Keratinocyte (primary cell): ENCODE measurements around the gene RAD51. TPM values are rescaled to one million over a fixed set of nuclear protein-coding genes. Genes with fewer than 3 reads are reported as not detected.

Experiments
- DNase-seq: peaks from one replicate; pipeline ENCODE4 v3.0.0-alpha.2; 2011; ENCODE audit warnings: low read depth, missing footprints, low spot score
- FAIRE-seq: peaks from 2 replicates; lab custom pipeline; 2011; peaks lifted over from hg19 to GRCh38; lab: Jason Lieb, UNC
- H2AFZ ChIP-seq: 2 replicates; pipeline ENCODE4 v1.6.0; 2012; ENCODE audit warnings: low read length, control low read depth, inconsistent platforms; ENCODE audit not compliant: control insufficient read depth
- H3K27ac ChIP-seq: 2 replicates; pipeline ENCODE4 v1.5.1; 2011; ENCODE audit warnings: low read length; ENCODE audit not compliant: control insufficient read depth, insufficient read depth
- H3K27me3 ChIP-seq: 3 replicates; pipeline ENCODE4 v1.6.0; 2011; ENCODE audit warnings: low read length; ENCODE audit not compliant: control insufficient read depth, insufficient read depth; ENCODE audit errors: extremely low read depth
- H3K36me3 ChIP-seq, 2 experiments: 2 replicates in 1 of 2; 3 replicates in 1 of 2; pipeline ENCODE4 v1.5.1; 2011; ENCODE audit warnings: low read length in 2 of 2, mild to moderate bottlenecking in 1 of 2; ENCODE audit not compliant: control insufficient read depth in 2 of 2, insufficient read depth in 2 of 2; ENCODE audit errors: extremely low read depth in 1 of 2
- H3K4me1 ChIP-seq: 3 replicates; pipeline ENCODE4 v1.5.1; 2011; ENCODE audit warnings: low read length; ENCODE audit not compliant: control insufficient read depth, insufficient read depth; ENCODE audit errors: extremely low read depth
- H3K4me2 ChIP-seq: 3 replicates; pipeline ENCODE4 v1.6.0; 2011; ENCODE audit warnings: low read depth, low read length; ENCODE audit not compliant: control insufficient read depth, insufficient read depth; ENCODE audit errors: extremely low read depth
- H3K4me3 ChIP-seq, 3 experiments: fragments of 200-600 bp in 1 of 3; sonication (generic) in 1 of 3; 2 replicates in 2 of 3; 3 replicates in 1 of 3; pipeline ENCODE4 v1.5.1; 2011 to 2016; ENCODE audit warnings: low read length in 3 of 3, mild to moderate bottlenecking in 3 of 3, control low read depth in 2 of 3, inconsistent platforms in 1 of 3, low read depth in 1 of 3, mixed read lengths in 1 of 3, mixed run types in 1 of 3, moderate library complexity in 1 of 3; ENCODE audit not compliant: control insufficient read depth in 2 of 3, insufficient read depth in 2 of 3; ENCODE audit errors: extremely low read depth in 1 of 3
- H3K79me2 ChIP-seq: 2 replicates; pipeline ENCODE4 v1.6.0; 2012; ENCODE audit warnings: low read length; ENCODE audit not compliant: control insufficient read depth, insufficient read depth
- H3K9ac ChIP-seq: 3 replicates; pipeline ENCODE4 v1.6.0; 2011; ENCODE audit warnings: low read length; ENCODE audit not compliant: control insufficient read depth, insufficient read depth; ENCODE audit errors: extremely low read depth
- H3K9me1 ChIP-seq: 3 replicates; pipeline ENCODE4 v1.6.0; 2011; ENCODE audit warnings: low read length; ENCODE audit not compliant: control insufficient read depth, insufficient read depth; ENCODE audit errors: extremely low read depth
- H3K9me3 ChIP-seq: 2 replicates; pipeline ENCODE4 v1.5.1; 2012; ENCODE audit warnings: low read depth, low read length; ENCODE audit not compliant: control insufficient read depth
- H4K20me1 ChIP-seq: 3 replicates; pipeline ENCODE4 v1.6.0; 2011; ENCODE audit warnings: low read length; ENCODE audit not compliant: control insufficient read depth, insufficient read depth; ENCODE audit errors: extremely low read depth
- CTCF ChIP-seq, 3 experiments: IDR thresholded peaks in 1 of 3; conservative IDR thresholded peaks in 1 of 3; optimal IDR thresholded peaks in 1 of 3; 2 replicates in 2 of 3; 3 replicates in 1 of 3; pipeline versions ENCODE3 to v1.5.1; 2011; ENCODE audit warnings: low read length in 3 of 3, mild to moderate bottlenecking in 3 of 3, moderate library complexity in 2 of 3, control low read depth in 1 of 3, inconsistent platforms in 1 of 3; ENCODE audit not compliant: insufficient read depth in 2 of 3; ENCODE audit errors: extremely low read depth in 1 of 3
- EZH2 ChIP-seq: IDR thresholded peaks from one replicate; pipeline ENCODE4 v1.6.1; 2012; ENCODE audit warnings: inconsistent platforms, mild to moderate bottlenecking, low read length, moderate library complexity
- dilution Hi-C: fragments of 300-500 bp; cut with MboI; formaldehyde crosslinking; loops from one replicate; pipeline ENCODE4 v1.7.0; 2020; ENCODE audit warnings: low sequenced_read_pairs; ENCODE audit not compliant: extremely low pct_ligation_motif_present
- polyA minus RNA-seq, 3 experiments: library from RNA; depleted of rRNA, polyadenylated mRNA; stranded (reverse); fragments of >200 nt; gene quantifications; 1 replicate in 1 of 3; 2 replicates in 1 of 3; 3 replicates in 1 of 3; pipeline ENCODE4 v1.2.3, GENCODE V29; 2011
- polyA plus RNA-seq, 5 experiments: library from polyadenylated mRNA; depleted of rRNA in 3 of 5; stranded (reverse) in 3 of 5; stranded (forward) in 1 of 5; unstranded in 1 of 5; fragments of >200 nt; gene quantifications; 1 replicate in 1 of 5; 2 replicates in 3 of 5; 3 replicates in 1 of 5; pipeline versions ENCODE4 v1.2.1 to v1.2.3, GENCODE V29; 2011 to 2012; ENCODE audit warnings: missing spikeins in 2 of 5, low read depth in 1 of 5, low replicate concordance in 1 of 5

Gene RAD51
- 2.0 to 7.4 TPM (median 6.9 TPM) in 3 replicates for polyA plus RNA-seq
- polyA plus RNA-seq (2011; ENCODE audit: low read depth), result not detected
- polyA plus RNA-seq (2011; cell fraction: cytosol; rRNA removed), result 2.8 and 3.4 TPM in 2 replicates
- 2.3 and 3.6 TPM in 2 replicates for polyA plus RNA-seq (2011; cell fraction: nucleus; rRNA removed)
- 0.66 and 8.4 TPM in 2 replicates for polyA plus RNA-seq (2012; ENCODE audit: low replicate concordance)
- 4.4 to 16.3 TPM (median 8.4 TPM) in 3 replicates for polyA minus RNA-seq
- polyA minus RNA-seq (2011; cell fraction: cytosol; rRNA and poly(A)+ RNA removed), result 2.3 TPM
- 1.4 and 1.9 TPM in 2 replicates for polyA minus RNA-seq (2011; cell fraction: nucleus; rRNA and poly(A)+ RNA removed)

DNA sequence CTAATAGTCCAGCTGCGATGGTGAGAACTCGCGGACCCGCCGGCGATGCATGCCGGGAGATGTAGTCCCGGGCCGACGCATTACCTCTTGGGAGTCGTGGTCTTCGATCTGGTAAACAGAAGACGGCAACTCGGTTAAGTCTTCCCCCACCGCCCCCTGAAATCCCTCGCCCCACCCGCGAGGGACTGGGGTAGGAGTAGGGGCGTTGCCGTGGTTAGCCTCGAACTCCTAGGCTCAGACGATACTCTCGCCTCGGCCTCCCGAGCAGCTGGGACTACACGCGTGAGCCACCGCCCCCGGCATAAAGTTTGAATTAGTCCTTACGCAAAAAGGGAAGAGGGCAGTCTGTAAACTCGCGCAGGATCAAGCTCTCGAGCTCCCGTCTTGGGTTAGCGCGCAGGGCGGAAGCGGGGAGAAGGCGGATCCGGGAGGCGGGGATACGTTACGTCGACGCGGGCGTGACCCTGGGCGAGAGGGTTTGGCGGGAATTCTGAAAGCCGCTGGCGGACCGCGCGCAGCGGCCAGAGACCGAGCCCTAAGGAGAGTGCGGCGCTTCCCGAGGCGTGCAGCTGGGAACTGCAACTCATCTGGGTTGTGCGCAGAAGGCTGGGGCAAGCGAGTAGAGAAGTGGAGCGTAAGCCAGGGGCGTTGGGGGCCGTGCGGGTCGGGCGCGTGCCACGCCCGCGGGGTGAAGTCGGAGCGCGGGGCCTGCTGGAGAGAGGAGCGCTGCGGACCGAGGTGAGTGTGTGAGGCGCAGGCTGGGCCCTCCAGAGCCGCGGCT, at the start of gene RAD51:
Gene RAD51 (plus strand): TSS at position 487 of the 781 bp plus-strand sequence. CDS start 3,585 bp downstream, outside the sequence.
- H3K27ac ChIP-seq, result peak within 1 kb of the TSS; percentile 95
- TF ChIP-seq EZH2, result no peak
- no peak for TF ChIP-seq CTCF (optimal IDR thresholded peaks at IDR 0.05 in 1 of 3, IDR thresholded peaks at IDR 0.05 in 1 of 3, conservative IDR thresholded peaks at IDR 0.05 in 1 of 3; ENCODE audit: extremely low read depth in 1 of 3, insufficient read depth in 2 of 3, low read length in 3 of 3)
- DNase-seq, result peak; percentile 68
- peaks cover 0 to 3% of the 10 kb centered on the region in 2 experiments for H3K36me3 ChIP-seq
- H2AFZ ChIP-seq, result peak within 1 kb of the TSS; percentile 91
- H3K4me1 ChIP-seq, result peaks cover 13% of the 10 kb centered on the region
- no peak for FAIRE-seq
- H4K20me1 ChIP-seq, result no peaks in the 10 kb centered on the region
- H3K9me1 ChIP-seq, result peaks cover 2% of the 10 kb centered on the region
- H3K79me2 ChIP-seq, result peaks cover 25% of the 10 kb centered on the region
- H3K4me2 ChIP-seq, result peak within 1 kb of the TSS; percentile 93
- H3K9me3 ChIP-seq, result no peaks in the 10 kb centered on the region
- H3K9ac ChIP-seq, result peak within 1 kb of the TSS; percentile 96
- no peaks in the 10 kb centered on the region for H3K27me3 ChIP-seq
- H3K4me3 ChIP-seq, result peak within 1 kb of the TSS; percentile 89 to 93 (median 92)
- dilution Hi-C loops, result no loop called here

DNA sequence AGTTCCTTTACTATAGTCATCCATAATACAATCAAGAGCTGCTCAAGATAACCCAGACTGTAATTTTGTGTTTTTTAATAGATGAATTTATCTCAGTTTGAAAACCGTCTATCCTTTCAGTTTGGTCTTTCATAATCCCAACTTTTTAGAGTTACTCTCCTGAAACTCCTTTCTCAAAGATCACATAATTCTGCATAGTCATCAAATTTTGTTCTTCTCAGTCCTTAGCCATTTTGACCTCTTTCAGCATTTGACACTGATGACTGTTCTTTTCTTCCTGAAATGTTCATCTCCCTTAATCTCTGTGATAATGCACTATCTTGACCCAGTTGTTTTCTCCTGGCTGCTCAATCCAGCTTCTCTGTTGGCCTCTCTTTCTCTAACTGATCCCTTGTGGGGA, 47.5 kb upstream of the RAD51 start:
- no peak overlapping the region for H3K4me2 ChIP-seq
- no peak overlapping the region for H3K27ac ChIP-seq
- H3K27me3 ChIP-seq, result no peaks in the 10 kb centered on the region
- H4K20me1 ChIP-seq, result no peaks in the 10 kb centered on the region
- H3K4me1 ChIP-seq, result no peaks in the 10 kb centered on the region
- TF ChIP-seq CTCF (optimal IDR thresholded peaks at IDR 0.05 in 1 of 3, IDR thresholded peaks at IDR 0.05 in 1 of 3, conservative IDR thresholded peaks at IDR 0.05 in 1 of 3; ENCODE audit: extremely low read depth in 1 of 3, insufficient read depth in 2 of 3, low read length in 3 of 3), result no peak
- no peak for TF ChIP-seq EZH2
- FAIRE-seq, result no peak
- H3K9ac ChIP-seq, result no peak overlapping the region
- peaks cover 0 to 6% of the 10 kb centered on the region in 2 experiments for H3K36me3 ChIP-seq
- no peak for DNase-seq
- H3K79me2 ChIP-seq, result no peaks in the 10 kb centered on the region
- H3K9me1 ChIP-seq, result no peaks in the 10 kb centered on the region
- H3K9me3 ChIP-seq, result no peaks in the 10 kb centered on the region
- H2AFZ ChIP-seq, result no peak overlapping the region
- dilution Hi-C loops, result no loop called here
- H3K4me3 ChIP-seq, result no peak overlapping the region
